IMR-90 (cell line): ENCODE measurements around the gene C1QL4. TPM values are rescaled to one million over a fixed set of nuclear protein-coding genes. Genes with fewer than 3 reads are reported as not detected.

Source experiments
- ATAC-seq: fragments of 200-7000 bp; cut with Tn5 transposase; 2 replicates; pipeline ENCODE4 v1.9.1; 2020; ENCODE audit warnings: low read depth, mild to moderate bottlenecking, moderate library complexity
- Bru-seq: library from RNA; stranded (reverse); fragments of 400-500 nt; gene quantifications from one replicate; lab custom pipeline; 2021; lab: Mats Ljungman, UMichigan
- BruChase-seq, 2 experiments: library from RNA; stranded (reverse); fragments of 400-500 nt; gene quantifications; one replicate each; lab custom pipeline; 2021; lab: Mats Ljungman, UMichigan
- BruUV-seq: library from RNA; stranded (reverse); fragments of 400-500 nt; replicated peaks from 2 replicates; lab custom pipeline; 2021; lab: Mats Ljungman, UMichigan
- CTCF ChIA-PET: fragments of 300-600 bp; formaldehyde crosslinking; extraction: SDS; loops from one replicate; lab custom pipeline; 2021; ENCODE audit warnings: antibody characterized with exemption; lab: Yijun Ruan, JAX
- POLR2A ChIA-PET: fragments of 300-600 bp; sonication (Branson Sonifier 250); formaldehyde crosslinking; loops from one replicate; lab custom pipeline; 2022; ENCODE audit warnings: antibody characterized with exemption; ENCODE audit not compliant: unreplicated experiment; lab: Charles Lee
- DNase-seq: peaks from one replicate; pipeline ENCODE4 v3.0.0; 2013
- H2AFZ ChIP-seq: replicated peaks from 2 replicates; pipeline ENCODE3; 2013; ENCODE audit warnings: low read length, mild to moderate bottlenecking; ENCODE audit not compliant: poor library complexity
- H2AK5ac ChIP-seq: 2 replicates; pipeline ENCODE4 v1.6.1; 2013; ENCODE audit warnings: low read depth, low read length, inconsistent platforms
- H2AK9ac ChIP-seq: replicated peaks from 2 replicates; pipeline ENCODE3; 2013; ENCODE audit warnings: mild to moderate bottlenecking, low read depth, low read length, moderate library complexity; ENCODE audit not compliant: poor library complexity
- H2BK120ac ChIP-seq: 2 replicates; pipeline ENCODE4 v1.6.1; 2013; ENCODE audit warnings: low read depth, low read length, inconsistent platforms
- H2BK15ac ChIP-seq: 3 replicates; pipeline ENCODE4 v1.6.1; 2013; ENCODE audit warnings: low read depth, low read length, inconsistent platforms
- H2BK20ac ChIP-seq: 2 replicates; pipeline ENCODE4 v1.6.1; 2013; ENCODE audit warnings: low read depth, mild to moderate bottlenecking, inconsistent platforms, low read length, moderate library complexity
- H2BK5ac ChIP-seq: 2 replicates; pipeline ENCODE4 v1.6.1; 2013; ENCODE audit warnings: mild to moderate bottlenecking, low read depth, low read length, inconsistent platforms; ENCODE audit not compliant: poor library complexity, severe bottlenecking
- H3K14ac ChIP-seq: replicated peaks from 2 replicates; pipeline ENCODE4 v1.6.1; 2013; ENCODE audit warnings: low read depth, low read length, inconsistent platforms
- H3K18ac ChIP-seq: 2 replicates; pipeline ENCODE4 v1.6.1; 2013; ENCODE audit warnings: low read depth, low read length, control low read depth
- H3K23ac ChIP-seq: 2 replicates; pipeline ENCODE4 v1.6.1; 2013; ENCODE audit warnings: low read depth, low read length, inconsistent platforms
- H3K27ac ChIP-seq: 2 replicates; pipeline ENCODE4 v1.5.1; 2013; ENCODE audit warnings: mild to moderate bottlenecking, control low read depth, low read length; ENCODE audit not compliant: insufficient read depth
- H3K27me3 ChIP-seq: 2 replicates; pipeline ENCODE4 v1.6.1; 2013; ENCODE audit warnings: low read length; ENCODE audit not compliant: control insufficient read depth, insufficient read depth
- H3K36me3 ChIP-seq: 2 replicates; pipeline ENCODE4 v1.6.1; 2013; ENCODE audit warnings: low read length, mixed read lengths; ENCODE audit not compliant: control insufficient read depth, insufficient read depth
- H3K4ac ChIP-seq: 2 replicates; pipeline ENCODE4 v1.6.1; 2013; ENCODE audit warnings: low read depth, low read length, inconsistent platforms
- H3K4me1 ChIP-seq: 2 replicates; pipeline ENCODE4 v1.6.1; 2013; ENCODE audit warnings: low read length, mixed read lengths; ENCODE audit not compliant: control insufficient read depth, insufficient read depth
- H3K4me2 ChIP-seq: 2 replicates; pipeline ENCODE4 v1.6.1; 2013; ENCODE audit warnings: low read depth, mild to moderate bottlenecking, control low read depth, low read length, moderate library complexity
- H3K4me3 ChIP-seq: 2 replicates; pipeline ENCODE4 v1.5.1; 2013; ENCODE audit warnings: low read depth, mild to moderate bottlenecking, control low read depth, low read length, moderate library complexity; ENCODE audit not compliant: insufficient read depth
- H3K56ac ChIP-seq: 2 replicates; pipeline ENCODE4 v1.6.1; 2013; ENCODE audit warnings: low read length, inconsistent platforms; ENCODE audit not compliant: insufficient read depth; ENCODE audit errors: extremely low read depth
- H3K79me1 ChIP-seq, 2 experiments: 2 replicates each; pipeline ENCODE4 v1.6.1; 2013; ENCODE audit warnings: low read length in 2 of 2, inconsistent platforms in 1 of 2, low read depth in 1 of 2
- H3K9ac ChIP-seq: 2 replicates; pipeline ENCODE4 v1.6.1; 2013; ENCODE audit warnings: low read depth, low read length, control low read depth
- H3K9me1 ChIP-seq: 2 replicates; pipeline ENCODE4 v1.6.1; 2013; ENCODE audit warnings: low read length, inconsistent platforms; ENCODE audit not compliant: insufficient read depth
- H3K9me3 ChIP-seq: 2 replicates; pipeline ENCODE4 v1.6.1; 2013; ENCODE audit warnings: low read length; ENCODE audit not compliant: control insufficient read depth, insufficient read depth
- H4K20me1 ChIP-seq: 2 replicates; pipeline ENCODE4 v1.6.1; 2013; ENCODE audit warnings: low read length, inconsistent platforms; ENCODE audit not compliant: insufficient read depth
- H4K5ac ChIP-seq: 2 replicates; pipeline ENCODE4 v1.6.1; 2013; ENCODE audit warnings: mild to moderate bottlenecking, low read depth, low read length, control low read depth
- H4K8ac ChIP-seq, 2 experiments: 2 replicates each; pipeline ENCODE4 v1.6.1; 2013; ENCODE audit warnings: low read depth in 2 of 2, low read length in 2 of 2, control low read depth in 1 of 2, inconsistent platforms in 1 of 2
- H4K91ac ChIP-seq: 2 replicates; pipeline ENCODE4 v1.6.1; 2013; ENCODE audit warnings: low read depth, low read length, inconsistent platforms; ENCODE audit not compliant: insufficient read depth
- CEBPB ChIP-seq: IDR thresholded peaks from 2 replicates; pipeline ENCODE4 v1.6.1; 2012; ENCODE audit warnings: low read depth, low read length, improper control_type of control experiment
- CHD1 ChIP-seq: IDR thresholded peaks from 2 replicates; pipeline ENCODE4 v1.6.1; 2012; ENCODE audit warnings: low read depth, low read length, improper control_type of control experiment
- CTCF ChIP-seq: conservative IDR thresholded peaks from 2 replicates; pipeline ENCODE4 v1.5.1; 2012; ENCODE audit warnings: mild to moderate bottlenecking, low read depth, low read length, improper control_type of control experiment
- ELK1 ChIP-seq: fragments of 150-350 bp; IDR thresholded peaks from 2 replicates; pipeline ENCODE4 v1.6.1; 2016; ENCODE audit warnings: low read depth, mild to moderate bottlenecking, low read length, moderate library complexity, borderline replicate concordance
- FOS ChIP-seq: fragments of 150-350 bp; IDR thresholded peaks from 2 replicates; pipeline ENCODE4 v1.6.1; 2016; ENCODE audit warnings: low read depth, low read length
- MAFK ChIP-seq: IDR thresholded peaks from 2 replicates; pipeline ENCODE4 v1.6.1; 2012; ENCODE audit warnings: low read depth, low read length, improper control_type of control experiment
- MAZ ChIP-seq: IDR thresholded peaks from 2 replicates; pipeline ENCODE4 v1.6.1; 2012; ENCODE audit warnings: low read depth, mild to moderate bottlenecking, low read length, improper control_type of control experiment, moderate library complexity, borderline replicate concordance
- MXI1 ChIP-seq: IDR thresholded peaks from 2 replicates; pipeline ENCODE4 v1.6.1; 2012; ENCODE audit warnings: low read depth, mild to moderate bottlenecking, low read length, moderate library complexity, borderline replicate concordance
- NFE2L2 ChIP-seq: fragments of 150-350 bp; IDR thresholded peaks from 2 replicates; pipeline ENCODE4 v1.6.1; 2016; ENCODE audit warnings: low read depth, mild to moderate bottlenecking, low read length
- POLR2A ChIP-seq: IDR thresholded peaks from 2 replicates; pipeline ENCODE4 v1.6.1; 2012; ENCODE audit warnings: mild to moderate bottlenecking, low read depth, low read length
- RAD21 ChIP-seq: IDR thresholded peaks from 2 replicates; pipeline ENCODE4 v1.6.1; 2012; ENCODE audit warnings: low read length, improper control_type of control experiment
- RFX5 ChIP-seq: IDR thresholded peaks from 2 replicates; pipeline ENCODE4 v1.8.0; 2012; ENCODE audit warnings: low read depth, mild to moderate bottlenecking, low read length, moderate library complexity
- SMC3 ChIP-seq: fragments of 150-350 bp; IDR thresholded peaks from 2 replicates; pipeline ENCODE4 v1.6.1; 2016; ENCODE audit warnings: low read depth, mild to moderate bottlenecking, antibody characterized with exemption, low read length, moderate library complexity
- WGBS, 2 experiments: methylation state at CpG; one replicate each; pipeline versions ENCODE4 v1.1.5 to v1.1.7; 2013; ENCODE audit warnings: missing lambda C conversion rate in 2 of 2; ENCODE audit not compliant: insufficient read length in 1 of 2; ENCODE audit errors: extremely low coverage in 2 of 2; 5-methylcytosine and 5-hydroxymethylcytosine counted together
- dilution Hi-C: fragments of 300-500 bp; cut with HindIII; formaldehyde crosslinking; loops from one replicate; pipeline ENCODE4 v1.14.3; 2018; ENCODE audit warnings: low sequenced_read_pairs; ENCODE audit not compliant: unreplicated experiment
- in situ Hi-C: fragments of 300-500 bp; cut with MboI; formaldehyde crosslinking; loops from 3 replicates; pipeline ENCODE4 v1.14.3; 2019; ENCODE audit warnings: low sequenced_read_pairs, inconsistent platforms, mixed read lengths
- intact Hi-C: fragments of 100-400 bp; cut with micrococcal nuclease; formaldehyde crosslinking; loops from 2 replicates; pipeline ENCODE4 v1.10.0; 2022
- long read RNA-seq: library from polyadenylated mRNA; unstranded; transcript quantifications from one replicate; pipeline ENCODE4 v2.0.0, GENCODE V29; 2021; ENCODE audit not compliant: unreplicated experiment
- polyA plus RNA-seq, 3 experiments: library from polyadenylated mRNA; depleted of rRNA; stranded (reverse); fragments of >200 nt; gene quantifications; 2 replicates each; pipeline ENCODE4 v1.2.3, GENCODE V29; 2012; ENCODE audit warnings: low replicate concordance in 1 of 3
- total RNA-seq: library from RNA; depleted of rRNA; stranded (reverse); fragments of >200 nt; gene quantifications from 2 replicates; pipeline ENCODE4 v1.2.3, GENCODE V29; 2012; rRNA removed

Gene C1QL4
- 0.18 and 0.28 TPM in 2 replicates for total RNA-seq
- 0.46 and 0.60 TPM in 2 replicates for polyA plus RNA-seq (2012; rRNA removed)
- 0.55 and 0.96 TPM in 2 replicates for polyA plus RNA-seq (2012; cell fraction: cytosol; rRNA removed)
- polyA plus RNA-seq (2012; cell fraction: nucleus; rRNA removed; ENCODE audit: low replicate concordance) = 0.84 and 1.3 TPM in 2 replicates
- Bru-seq, nascent RNA = not detected
- BruChase-seq, experiment 1, labeled RNA remaining after a 6-hour chase = not detected
- not detected for BruChase-seq, experiment 2, labeled RNA remaining after a 2-hour chase
- long read RNA-seq = 0 reads

- peak; percentile 52 for DNase-seq
- Histone ChIP-seq H2AK5ac (no peak within 1 kb of the TSS), H4K20me1 (no peaks in the 10 kb centered on the region), H4K5ac (no peak within 1 kb of the TSS), H3K9me3 (no peaks in the 10 kb centered on the region), H3K4me2 (peak within 1 kb of the TSS; percentile 92), H2BK15ac (no peak within 1 kb of the TSS), H2BK20ac (no peak within 1 kb of the TSS), H4K91ac (no peak within 1 kb of the TSS), H3K18ac (no peak within 1 kb of the TSS), H3K79me1 (no peaks in the 10 kb centered on the region), H2AK9ac (peak within 1 kb of the TSS; percentile 40), H3K4ac (no peak within 1 kb of the TSS), H3K4me1 (no peaks in the 10 kb centered on the region), H3K27me3 (peaks cover 70% of the 10 kb centered on the region), H2AFZ (peak within 1 kb of the TSS; percentile 85), H4K8ac (peak within 1 kb of the TSS in 1 of 2 experiments; percentile 20; a peak in 1 of 4 replicates), H2BK120ac (no peak within 1 kb of the TSS), H3K9ac (no peak within 1 kb of the TSS), H3K14ac (no peak within 1 kb of the TSS), H3K27ac (no peak within 1 kb of the TSS), H3K23ac (0 out of 2 replicates have a peak within 1 kb of the TSS, but pooled peaks have one; percentile 76), H3K4me3 (peak within 1 kb of the TSS; percentile 57), H2BK5ac (no peak within 1 kb of the TSS), H3K36me3 (no peaks in the 10 kb centered on the region), H3K56ac (no peak within 1 kb of the TSS), H3K9me1 (no peaks in the 10 kb centered on the region)
- intact Hi-C loops (loop anchor here (1.0 to 2.0 kb wide), 2 partner anchors 20 to 49 kb away; no protein-coding TSS in a partner anchor), dilution Hi-C loops (no loop called here), in situ Hi-C loops (no loop called here)
- peak; percentile 97 for ATAC-seq
- 5% methylated on average over 29 of the region's 65 CpGs; no CpG with 5 or more reads in 1 of the 2 experiments for WGBS, 2 experiments
- CTCF ChIA-PET = interaction anchor here (1.6 to 1.8 kb wide), 3 partner anchors 11 to 177 kb away, joined by 3 to 9 read pairs (median 6); partner anchors contain the start of gene TROAP
- POLR2A ChIA-PET = no interaction called here
- no TSS peak for BruUV-seq
- TF ChIP-seq MXI1 (no peak), POLR2A (no peak), SMC3 (peak; percentile 25; the same call in 1 of the 2 replicates), RFX5 (no peak), ELK1 (no peak), CHD1 (no peak), FOS (no peak), RAD21 (peak; percentile 33), MAFK (no peak), CEBPB (no peak), NFE2L2 (no peak), MAZ (peak; percentile 96), CTCF (peak; percentile 82)
These were observed at the start of gene C1QL4 for GRCh38 chr12:49336645-49337584. C1QL4 (minus strand) TSS chr12:49337188; CDS start chr12:49336477, 711 bp downstream.
